Left lung (tissue), 10 donors: ENCODE results near the gene OOSP4A. TPM values are rescaled to one million over a fixed set of nuclear protein-coding genes. Genes with fewer than 3 reads are reported as not detected.

Experiments used
- ATAC-seq: fragments of 200-7000 bp; cut with Tn5 transposase; one replicate; pipeline ENCODE4 v1.9.1; 2020; ENCODE audit warnings: moderate library complexity
- DNase-seq, 4 donors: peaks; one replicate each; pipeline ENCODE4 v3.0.0-alpha.2; 2013 to 2020
- H3K27ac ChIP-seq, 2 donors: fragments of 200-600 bp; sonication (generic) in 1 of 2; one replicate each; pipeline versions ENCODE4 v1.5.0 to v1.8.0; 2020 to 2021
- H3K27me3 ChIP-seq, 2 donors: fragments of 200-600 bp; sonication (generic) in 1 of 2; one replicate each; pipeline versions ENCODE4 v1.5.0 to v1.8.0; 2020 to 2021
- H3K36me3 ChIP-seq, 2 donors: fragments of 200-600 bp; sonication (generic) in 1 of 2; one replicate each; pipeline versions ENCODE4 v1.5.0 to v1.8.0; 2020 to 2021
- H3K4me1 ChIP-seq, 2 donors: fragments of 200-600 bp; one replicate each; pipeline ENCODE4 v1.8.0; 2021
- H3K4me3 ChIP-seq, 2 donors: fragments of 200-600 bp; sonication (generic) in 1 of 2; one replicate each; pipeline versions ENCODE4 v1.5.0 to v1.8.0; 2020 to 2021; ENCODE audit warnings: mild to moderate bottlenecking in 1 of 2
- H3K9me3 ChIP-seq, 2 donors: fragments of 200-600 bp; sonication (generic) in 1 of 2; one replicate each; pipeline versions ENCODE4 v1.5.0 to v1.8.0; 2020 to 2021
- CTCF ChIP-seq, 2 donors: fragments of 200-600 bp; sonication (generic) in 1 of 2; IDR thresholded peaks; one replicate each; pipeline versions ENCODE4 v1.5.0 to v1.8.0; 2021; ENCODE audit warnings: antibody characterized with exemption in 2 of 2
- intact Hi-C, 2 donors: fragments of 100-400 bp; cut with DNase I; formaldehyde crosslinking; loops; one replicate each; pipeline versions ENCODE4 v1.11.2 to v1.14.2; 2022
- polyA plus RNA-seq, 6 donors: library from polyadenylated mRNA; unstranded; fragments of 120-200 nt; gene quantifications; one replicate each; pipeline ENCODE4 v1.2.1, GENCODE V29; 2013; ENCODE audit not compliant: insufficient read length in 6 of 6
- total RNA-seq, 2 donors: library from RNA; stranded (reverse); fragmentation: NEBNext Ultra II Directional; extraction: Animal tissue kit (Norgen Biotek cat#: 25700); gene quantifications; one replicate each; pipeline ENCODE4 v1.2.1, GENCODE V29; 2021
- donor health status: DM: no; HTN: yes; CAD: no.
- donor health status: DM: no; HTN: no; CAD: no.

The OOSP4A gene
- total and polyA plus RNA-seq, 8 donors, result not detected

- ATAC-seq (no peak), DNase-seq (no peak)
- no peaks in the 10 kb centered on the region for H3K27me3 ChIP-seq
- intact Hi-C loops, result no loop called here
- H3K27ac ChIP-seq, result no peak within 1 kb of the TSS
- H3K36me3 ChIP-seq, result no peaks in the 10 kb centered on the region
- no peak within 1 kb of the TSS for H3K4me3 ChIP-seq
- H3K9me3 ChIP-seq, result no peaks in the 10 kb centered on the region
- TF ChIP-seq CTCF (IDR thresholded peaks at IDR 0.05), result no peak
- no peaks in the 10 kb centered on the region for H3K4me1 ChIP-seq
Measured at GRCh38 chr11:59938132-59938531, 25.7 kb upstream of the OOSP4A start, which contains the start of gene OOSP1. TSS of gene OOSP1 (plus strand) at chr11:59938432. CDS start at chr11:59938455, 23 bp downstream.

- H3K27me3 ChIP-seq, result no peaks in the 10 kb centered on the region
- no peak for TF ChIP-seq CTCF (IDR thresholded peaks at IDR 0.05)
- no peak overlapping the region for H3K27ac ChIP-seq
- intact Hi-C loops, result no loop called here
- no peaks in the 10 kb centered on the region for H3K36me3 ChIP-seq
- H3K4me1 ChIP-seq, result no peaks in the 10 kb centered on the region
- ATAC-seq (no peak), DNase-seq (no peak)
- no peak overlapping the region for H3K4me3 ChIP-seq
- H3K9me3 ChIP-seq, result no peaks in the 10 kb centered on the region
Measured at GRCh38 chr11:59938718-59939117, 25.1 kb upstream of the OOSP4A start.

GRCh38 chr11:59939482-59939881, 24.4 kb upstream of the OOSP4A start:
- DNase-seq (no peak), ATAC-seq (no peak)
- H3K4me1 ChIP-seq, result no peaks in the 10 kb centered on the region
- no peak for TF ChIP-seq CTCF (IDR thresholded peaks at IDR 0.05)
- no peak overlapping the region for H3K4me3 ChIP-seq
- H3K9me3 ChIP-seq, result no peaks in the 10 kb centered on the region
- H3K27ac ChIP-seq, result no peak overlapping the region
- no peaks in the 10 kb centered on the region for H3K27me3 ChIP-seq
- intact Hi-C loops, result no loop called here
- H3K36me3 ChIP-seq, result no peaks in the 10 kb centered on the region

- no peaks in the 10 kb centered on the region for H3K4me1 ChIP-seq
- no peak overlapping the region for H3K4me3 ChIP-seq
- no peaks in the 10 kb centered on the region for H3K27me3 ChIP-seq
- H3K36me3 ChIP-seq, result no peaks in the 10 kb centered on the region
- intact Hi-C loops, result no loop called here
- ATAC-seq (no peak), DNase-seq (no peak)
- TF ChIP-seq CTCF (IDR thresholded peaks at IDR 0.05), result no peak
- no peak overlapping the region for H3K27ac ChIP-seq
- no peaks in the 10 kb centered on the region for H3K9me3 ChIP-seq
Measured at GRCh38 chr11:59941091-59941490, 22.7 kb upstream of the OOSP4A start.

GRCh38 chr11:59943997-59944714, 19.7 kb upstream of the OOSP4A start:
- Histone ChIP-seq H3K9me3 (no peaks in the 10 kb centered on the region), H3K36me3 (no peaks in the 10 kb centered on the region), H3K27me3 (no peaks in the 10 kb centered on the region), H3K27ac (no peak overlapping the region), H3K4me3 (no peak overlapping the region), H3K4me1 (no peaks in the 10 kb centered on the region)
- no peak for TF ChIP-seq CTCF (IDR thresholded peaks at IDR 0.05)
- intact Hi-C loops, result no loop called here
- ATAC-seq, result no peak
- DNase-seq, result no peak
